G401 (cell line): Measurements from ENCODE around the gene LRRC8C. TPM values are rescaled to one million over a fixed set of nuclear protein-coding genes. Genes with fewer than 3 reads are reported as not detected.

Source experiments
- total RNA-seq: library from RNA; depleted of rRNA; stranded (reverse); fragments of >200 nt; shearing (Covaris generic); gene quantifications from 2 replicates; pipeline ENCODE4 v1.2.3, GENCODE V29; 2014; rRNA removed

The LRRC8C gene
- total RNA-seq, 1 experiment from 2014 or later = 6.5 TPM

Other genes with a start within 250 kb of the LRRC8C start
- gene LRRC8B, start 108.3 kb upstream of the LRRC8C start, total RNA-seq = 10.0 and 15.6 TPM in 2 replicates
- gene LRRC8D, start 187.9 kb downstream of the LRRC8C start, total RNA-seq = 36.9 and 57.1 TPM in 2 replicates